ENCODE measurements around the gene ZBTB39. TPM values are rescaled to one million over a fixed set of nuclear protein-coding genes. Genes with fewer than 3 reads are reported as not detected.
"Not testable (repeated sequence)": the region's sequence is repeated elsewhere in the genome, so short reads cannot be mapped to it uniquely, and the experiment has no call there.

The ZBTB39 gene
- total RNA-seq, 1 donor from 2014 or later: 7.5 TPM

DNA sequence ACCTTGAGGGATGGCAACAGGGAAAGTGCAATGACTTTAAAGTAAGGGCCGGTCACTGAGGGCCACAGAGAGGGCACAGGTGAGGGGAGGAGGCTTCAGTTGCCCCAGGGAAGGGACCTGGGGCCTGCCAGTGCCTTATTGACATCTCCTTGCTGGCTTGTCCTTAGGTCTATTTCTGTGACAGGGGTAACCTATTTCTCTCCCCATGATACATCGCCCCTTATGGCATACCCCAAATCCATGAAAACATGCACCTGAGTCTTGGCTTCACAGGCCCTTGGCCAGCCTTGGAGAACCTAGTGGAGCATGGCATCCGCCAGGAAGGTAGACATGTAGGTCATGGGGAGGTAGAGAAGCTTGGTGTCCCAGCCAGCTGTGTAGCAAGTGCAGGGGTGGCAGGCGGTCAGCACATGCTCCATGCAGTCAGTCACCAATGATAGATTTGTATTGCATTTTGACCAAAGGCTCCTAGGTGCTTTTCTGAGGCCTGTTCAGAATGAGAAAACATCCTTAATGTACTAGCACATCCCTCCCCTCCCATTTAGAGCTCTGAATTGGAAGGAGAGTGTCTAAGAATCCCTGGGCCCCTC is 25.3 kb downstream of the ZBTB39 start:
- DNase-seq (ENCODE audit: low spot score): no peak

DNA sequence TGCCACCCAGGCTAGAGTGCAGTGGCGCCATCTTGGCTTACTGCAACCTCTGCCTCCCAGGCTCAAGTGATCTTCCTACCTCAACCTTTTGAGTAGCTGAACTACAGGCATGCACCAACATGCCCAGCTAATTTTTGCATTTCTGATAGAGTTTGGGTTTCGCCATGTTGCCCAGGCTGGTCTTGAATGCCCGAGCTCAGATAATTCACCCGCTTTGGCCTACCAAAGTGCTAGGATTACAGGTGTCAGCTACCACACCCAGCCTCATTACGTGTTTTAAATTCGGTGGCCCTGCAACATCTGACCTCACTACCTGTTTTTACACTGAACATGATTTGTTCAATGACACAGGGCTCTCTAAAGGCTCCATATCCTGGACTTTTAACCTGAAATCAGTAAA is 26.1 kb downstream of the ZBTB39 start:
- no peak for DNase-seq (ENCODE audit: low spot score)

DNA sequence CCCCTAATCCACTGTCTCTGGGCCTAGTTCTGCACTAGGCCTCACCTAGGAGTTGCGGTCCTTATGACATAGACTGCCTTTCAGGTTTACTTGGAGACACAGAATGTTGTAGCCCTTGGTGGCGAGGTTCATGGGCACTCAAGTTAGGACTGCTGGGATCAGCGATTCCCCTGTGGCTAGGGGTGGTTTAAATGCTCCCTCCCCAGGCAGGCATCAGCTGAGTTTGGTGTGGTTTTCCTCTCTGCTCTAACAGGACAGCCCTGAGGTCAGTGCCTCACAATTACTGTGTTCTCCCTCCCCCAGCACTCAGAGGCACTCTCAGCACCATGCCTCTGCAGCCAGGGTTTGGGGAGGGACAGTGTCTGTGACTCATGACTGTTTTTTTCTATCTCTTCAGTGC is 26.7 kb downstream of the ZBTB39 start:
- no peak for DNase-seq (ENCODE audit: low spot score)

DNA sequence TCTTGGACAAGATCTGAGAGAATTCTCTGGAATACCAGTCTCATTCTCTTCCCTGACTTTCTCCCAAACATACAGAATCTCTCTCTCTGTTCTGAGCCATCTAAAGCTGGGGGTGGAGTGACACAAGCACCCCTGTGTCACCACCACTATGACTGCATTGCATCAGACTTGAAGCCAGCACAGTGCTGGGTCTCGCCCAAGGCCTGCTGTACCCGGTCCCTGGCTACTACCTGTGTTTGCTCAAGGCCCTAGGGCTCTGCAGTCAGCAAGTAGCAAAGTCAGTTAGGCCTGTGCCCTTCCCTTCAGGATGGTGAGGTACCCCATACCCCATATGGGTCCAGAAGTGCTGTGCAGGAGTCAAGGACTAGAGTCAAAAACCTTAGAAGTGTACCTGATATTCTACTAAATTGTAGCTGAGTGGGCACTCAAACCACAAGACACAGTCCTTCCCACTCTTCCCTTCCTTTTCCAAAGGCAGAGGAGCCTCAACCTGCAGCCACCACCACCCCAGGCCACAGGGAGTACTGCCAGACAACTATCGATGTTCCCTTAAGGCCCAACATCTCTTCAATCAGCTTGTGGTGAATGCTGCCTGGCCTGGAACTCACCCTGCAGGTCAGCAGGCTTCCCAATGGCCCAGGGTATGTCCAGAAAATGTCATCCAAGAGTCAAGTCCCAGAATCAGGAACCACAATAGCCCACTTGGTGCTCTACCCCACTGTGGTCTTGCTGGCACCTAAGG is 27.8 kb downstream of the ZBTB39 start:
- no peak for DNase-seq (ENCODE audit: low spot score)

DNA sequence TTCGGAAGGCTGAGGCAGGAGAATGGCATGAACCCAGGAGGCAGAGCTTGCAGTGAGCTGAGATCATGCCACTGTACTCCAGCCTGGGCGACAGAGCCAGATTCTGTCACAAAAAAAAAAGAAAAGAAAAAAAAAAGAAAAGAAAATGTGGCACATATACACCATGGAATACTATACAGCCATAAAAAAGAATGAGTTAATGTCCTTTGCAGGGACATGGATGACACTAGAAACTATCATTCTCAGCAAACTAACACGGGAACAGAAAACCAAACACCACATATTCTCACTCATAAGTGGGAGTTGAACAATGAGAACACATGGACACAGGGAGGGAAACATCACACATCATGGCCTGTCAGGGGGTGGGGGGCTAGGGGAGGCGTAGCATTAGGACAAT is 29.0 kb downstream of the ZBTB39 start:
- not testable (repeated sequence) for DNase-seq (ENCODE audit: low spot score)

DNA sequence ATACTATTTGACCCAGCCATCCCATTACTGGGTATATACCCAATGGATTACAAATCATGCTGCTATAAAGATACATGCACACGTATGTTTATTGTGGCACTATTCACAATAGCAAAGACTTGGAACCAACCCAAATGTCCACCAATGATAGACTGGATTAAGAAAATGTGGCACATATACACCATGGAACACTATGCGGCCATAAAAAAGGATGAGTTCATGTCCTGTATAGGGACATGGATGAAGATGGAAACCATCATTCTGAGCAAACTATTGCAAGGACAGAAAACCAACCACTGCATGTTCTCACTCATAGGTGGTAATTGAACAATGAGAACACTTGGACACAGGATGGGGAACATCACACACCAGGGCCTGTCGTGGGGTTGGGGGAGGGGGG is 32.1 kb downstream of the ZBTB39 start:
- not testable (repeated sequence) for DNase-seq (ENCODE audit: low spot score)

DNA sequence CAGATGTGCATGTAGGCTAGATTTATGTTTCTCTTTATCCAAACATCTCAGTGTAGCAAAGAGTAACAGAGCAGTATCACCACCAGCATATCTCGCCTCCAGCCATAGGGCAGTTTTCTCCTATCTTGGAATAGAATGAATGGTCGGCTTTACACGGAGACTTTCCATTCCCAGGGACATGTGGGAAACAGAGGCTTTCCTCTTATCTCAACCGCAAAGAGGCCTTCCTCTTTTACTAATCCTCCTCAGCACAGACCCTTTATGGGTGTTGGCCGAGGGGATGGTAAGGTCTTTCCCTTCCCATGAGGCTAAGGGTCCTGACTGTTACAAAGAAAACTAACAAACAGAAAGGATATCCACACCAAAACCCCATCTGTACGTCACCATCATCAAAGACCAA is 37.4 kb downstream of the ZBTB39 start:
- not testable (repeated sequence) for DNase-seq (ENCODE audit: low spot score)

DNA sequence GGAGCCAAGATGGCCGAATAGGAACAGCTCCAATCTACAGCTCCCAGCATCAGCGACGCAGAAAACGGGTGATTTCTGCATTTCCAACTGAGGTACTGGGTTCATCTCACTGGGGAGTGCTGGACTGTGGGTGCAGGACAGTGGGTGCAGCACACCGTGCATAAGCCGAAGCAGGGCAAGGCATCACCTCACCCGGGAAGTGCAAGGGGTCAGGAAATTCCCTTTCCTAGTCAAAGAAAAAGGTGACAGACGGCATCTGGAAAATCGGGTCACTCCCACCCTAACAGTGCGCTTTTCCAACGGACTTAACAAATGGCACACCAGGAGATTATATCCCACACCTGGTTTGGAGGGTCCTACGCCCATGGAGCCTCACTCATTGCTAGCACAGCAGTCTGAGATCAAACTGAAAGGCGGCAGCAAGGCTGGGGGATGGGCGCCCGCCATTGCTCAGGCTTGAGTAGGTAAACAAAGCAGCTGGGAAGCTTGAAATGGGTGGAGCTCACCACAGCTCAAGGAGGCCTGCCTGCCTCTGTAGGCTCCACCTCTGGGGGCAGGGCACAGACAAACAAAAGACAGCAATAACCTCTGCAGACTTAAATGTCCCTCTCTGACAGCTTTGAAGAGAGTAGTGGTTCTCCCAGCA is 40.2 kb downstream of the ZBTB39 start:
- DNase-seq (ENCODE audit: low spot score): not testable (repeated sequence)

DNA sequence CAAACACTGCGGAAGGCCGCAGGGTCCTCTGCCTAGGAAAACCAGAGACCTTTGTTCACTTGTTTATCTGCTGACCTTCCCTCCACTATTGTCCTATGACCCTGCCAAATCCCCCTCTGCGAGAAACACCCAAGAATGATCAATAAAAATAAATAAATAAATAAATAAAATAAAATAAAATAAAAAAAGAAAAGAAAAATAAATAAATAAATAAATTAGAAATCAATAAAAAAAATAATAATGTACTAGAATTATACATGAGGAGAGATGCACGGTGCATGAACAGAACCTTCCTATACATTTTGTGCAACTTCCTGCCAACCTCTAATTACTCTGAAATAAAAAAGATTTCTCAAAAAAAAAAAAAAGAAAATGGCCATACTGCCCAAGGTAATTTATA is 41.2 kb downstream of the ZBTB39 start:
- DNase-seq (ENCODE audit: low spot score): not testable (repeated sequence)

DNA sequence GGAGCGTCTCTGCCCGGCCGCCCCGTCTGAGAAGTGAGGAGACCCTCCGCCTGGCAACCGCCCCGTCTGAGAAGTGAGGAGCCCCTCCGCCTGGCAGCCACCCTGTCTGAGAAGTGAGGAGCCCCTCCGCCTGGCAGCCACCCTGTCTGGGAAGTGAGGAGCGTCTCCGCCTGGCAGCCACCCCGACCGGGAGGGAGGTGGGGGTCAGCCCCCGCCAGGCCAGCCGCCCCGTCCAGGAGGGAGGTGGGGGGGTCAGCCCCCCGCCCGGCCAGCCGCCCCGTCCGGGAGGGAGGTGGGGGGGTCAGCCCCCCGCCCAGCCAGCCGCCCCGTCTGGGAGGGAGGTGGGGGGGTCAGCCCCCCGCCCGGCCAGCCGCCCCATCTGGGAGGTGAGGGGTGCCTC is 42.8 kb downstream of the ZBTB39 start:
- DNase-seq (ENCODE audit: low spot score): not testable (repeated sequence)

DNA sequence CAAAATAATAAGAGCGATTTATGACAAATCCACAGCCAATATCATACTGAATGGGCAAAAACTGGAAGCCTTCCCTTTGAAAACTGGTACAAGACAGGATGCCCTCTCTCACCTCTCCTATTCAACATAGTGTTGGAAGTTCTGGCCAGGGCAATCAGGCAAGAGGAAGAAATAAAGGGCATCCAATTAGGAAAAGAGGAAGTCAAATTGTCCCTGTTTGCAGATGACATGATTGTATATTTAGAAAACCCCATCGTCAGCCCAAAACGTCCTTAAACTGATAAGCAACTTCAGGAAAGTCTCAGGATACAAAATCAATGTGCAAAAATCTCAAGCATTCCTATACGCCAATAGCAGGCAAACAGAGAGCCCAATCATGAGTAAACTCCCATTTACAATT is 44.1 kb downstream of the ZBTB39 start:
- DNase-seq (ENCODE audit: low spot score): not testable (repeated sequence)

DNA sequence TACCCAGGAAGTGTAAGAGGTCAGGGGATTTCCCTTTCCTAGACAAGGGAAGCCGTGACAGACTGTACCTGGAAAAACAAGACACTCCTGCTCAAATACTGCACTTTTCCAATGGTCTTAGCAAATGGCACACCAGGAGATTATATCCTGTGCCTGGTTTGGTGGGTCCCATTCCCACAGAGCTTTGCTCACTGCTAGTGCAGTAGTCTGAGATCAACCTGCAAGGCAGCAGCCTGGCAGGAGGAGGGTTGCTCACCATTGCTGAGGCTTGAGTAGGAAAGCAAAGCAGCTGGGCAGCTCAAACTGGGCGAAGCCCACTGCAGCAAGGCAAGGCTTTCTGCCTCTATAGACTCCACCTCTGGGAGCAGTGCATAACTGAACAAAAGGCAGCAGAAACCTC is 47.9 kb downstream of the ZBTB39 start:
- DNase-seq (ENCODE audit: low spot score): no peak

DNA sequence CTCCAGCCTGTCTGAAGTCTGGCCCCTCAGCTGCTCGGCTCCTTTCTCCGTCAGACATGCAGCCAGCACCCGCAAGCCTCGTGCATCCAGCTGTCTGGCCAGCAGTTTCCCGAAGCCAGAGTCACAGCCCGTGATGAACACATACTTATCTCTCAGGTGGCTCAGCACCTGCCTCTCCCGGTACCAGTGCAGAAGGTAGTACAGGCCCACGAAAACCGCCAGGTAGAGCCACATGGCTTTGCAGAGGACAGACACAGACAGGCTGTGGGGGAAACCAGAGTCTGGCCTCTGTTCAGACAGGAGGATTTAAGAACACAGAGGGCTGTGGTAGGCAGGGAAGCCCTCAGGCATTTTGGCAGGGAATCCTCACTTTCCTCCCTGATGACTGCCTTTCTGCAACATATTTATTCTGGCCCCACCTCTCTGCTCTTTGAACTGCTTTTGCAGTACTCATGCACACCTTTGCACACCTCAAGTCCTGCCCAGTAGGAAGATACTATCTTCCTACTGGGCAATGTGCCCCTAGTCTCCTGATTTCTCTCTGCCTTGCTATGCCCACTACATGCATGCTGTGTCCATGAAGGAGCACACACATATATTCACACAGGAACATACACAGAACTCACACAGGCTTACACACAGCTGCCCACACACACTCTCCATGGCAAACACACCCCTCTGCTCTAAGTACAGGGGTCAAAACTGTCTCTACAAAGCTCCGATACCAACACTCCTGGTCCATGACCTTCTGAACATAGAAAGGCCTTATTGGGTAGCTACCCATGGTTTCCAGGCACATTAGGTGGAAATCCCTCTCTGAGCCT is 48.9 kb downstream of the ZBTB39 start, which contains the start of gene RDH16:
Gene RDH16, minus strand, starts transcription at position 380 of the 824 bp plus-strand sequence. Its CDS starts 146 bp downstream, at position 234.
- no peak for DNase-seq (ENCODE audit: low spot score)

DNA sequence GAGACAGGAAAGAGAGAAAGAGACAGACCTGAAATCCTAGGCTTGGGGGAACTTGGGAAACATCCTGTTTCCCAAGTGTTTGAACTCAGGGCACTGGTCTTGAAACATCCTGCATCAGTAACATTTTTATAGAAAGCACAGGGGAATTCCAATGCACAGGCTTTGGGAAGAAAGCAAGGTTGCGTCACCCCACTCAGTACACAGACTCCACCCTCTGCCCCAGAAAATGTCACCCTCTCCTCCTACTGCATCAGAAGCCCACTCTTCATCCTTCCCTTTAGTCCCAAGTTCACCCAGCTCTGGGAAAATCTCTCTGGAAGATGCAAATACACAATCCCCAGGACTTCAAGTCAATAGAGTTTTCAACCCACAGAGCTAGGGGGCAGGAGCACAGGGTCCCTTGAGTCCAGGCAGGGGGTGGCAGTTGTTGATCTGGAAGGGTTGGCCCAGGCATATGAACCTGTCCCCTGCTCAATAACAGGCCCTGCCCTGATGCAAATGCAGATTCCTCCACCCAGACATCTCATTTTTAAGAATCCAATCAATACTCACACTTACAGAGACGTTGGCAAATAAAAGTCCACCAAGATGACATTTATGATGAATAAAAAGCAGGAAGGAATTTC is 50.6 kb downstream of the ZBTB39 start:
- no peak for DNase-seq (ENCODE audit: low spot score)

DNA sequence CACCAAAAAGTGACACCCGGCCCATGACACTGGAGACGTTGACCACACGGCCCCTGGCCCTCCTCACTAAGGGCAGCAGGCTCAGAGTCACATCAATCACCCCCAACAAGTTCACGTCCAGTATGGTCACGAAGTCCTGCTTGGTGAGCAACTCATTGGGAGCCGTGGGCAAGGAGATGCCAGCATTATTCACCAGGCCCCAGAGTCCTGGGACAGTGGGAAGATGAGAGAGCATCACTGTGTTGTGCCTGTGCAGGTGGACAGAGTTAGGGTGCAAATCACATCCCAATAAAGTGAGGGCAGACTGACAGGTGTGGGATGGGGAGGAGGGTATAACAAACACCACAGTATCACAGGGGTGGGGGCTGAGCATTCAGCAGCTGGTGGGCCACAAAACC is 51.4 kb downstream of the ZBTB39 start:
- no peak for DNase-seq (ENCODE audit: low spot score)

DNA sequence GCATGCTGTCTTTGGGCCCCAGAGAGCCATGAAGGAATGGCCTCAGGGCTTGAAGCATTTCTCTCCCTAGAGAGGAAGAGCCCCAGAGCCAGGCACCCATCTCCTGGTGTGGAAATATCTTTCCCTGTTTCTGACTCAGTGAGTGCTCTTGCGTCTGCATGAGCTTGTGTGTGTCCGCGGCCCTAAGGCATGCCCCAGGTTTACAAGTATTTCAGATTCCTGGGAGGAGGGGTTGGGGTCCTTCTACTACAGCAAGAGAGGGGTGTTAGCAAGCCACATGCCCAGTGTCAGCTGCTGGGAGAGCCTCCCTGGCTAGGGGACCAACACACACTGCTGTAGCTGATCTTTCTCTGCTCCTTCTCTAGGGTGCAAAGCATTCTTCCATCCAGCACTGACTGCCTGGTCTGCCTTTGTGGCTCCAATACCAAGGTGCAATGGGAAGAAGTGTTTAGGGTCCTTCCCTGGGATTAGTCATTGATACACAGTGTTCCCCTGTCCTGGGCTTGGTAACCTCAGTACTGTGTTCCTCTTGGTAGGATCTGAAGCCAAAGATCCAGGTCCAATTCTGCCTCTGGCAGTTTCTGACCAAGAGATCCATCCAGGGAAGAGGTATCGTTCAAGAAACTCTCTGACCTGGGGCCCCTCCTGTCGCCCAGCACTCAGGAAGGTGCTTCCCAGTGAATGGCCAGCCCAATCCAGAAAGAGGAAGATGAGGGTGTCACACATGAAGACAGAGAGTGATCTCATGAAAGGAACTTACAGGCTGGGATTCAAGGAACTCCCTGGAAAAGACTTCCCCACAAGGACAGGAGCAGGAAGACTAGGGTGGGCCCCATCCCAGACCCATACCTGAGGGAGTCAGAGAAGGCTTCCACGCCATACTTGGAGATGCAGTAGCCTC is 52.0 kb downstream of the ZBTB39 start:
- no peak for DNase-seq (ENCODE audit: low spot score)

DNA sequence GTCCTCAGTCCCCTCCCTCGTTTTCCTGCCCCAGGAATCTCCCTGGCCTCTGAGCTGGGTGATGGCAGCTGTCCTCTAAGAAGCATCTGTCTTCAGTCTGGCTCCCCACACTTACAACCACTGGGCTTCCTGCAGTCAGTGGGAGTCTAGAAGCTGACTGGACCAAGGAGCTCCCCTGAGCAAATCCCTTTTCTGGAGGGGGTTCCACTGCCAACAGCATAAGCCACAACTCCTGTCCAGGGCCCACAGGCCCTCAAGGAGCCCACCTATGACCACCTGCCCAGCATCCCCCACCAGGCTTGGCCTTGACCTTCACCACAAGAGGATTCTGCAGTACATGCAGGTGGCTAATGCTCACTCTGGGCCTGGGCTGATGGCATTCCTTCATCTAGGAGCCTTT is 53.0 kb downstream of the ZBTB39 start:
- DNase-seq (ENCODE audit: low spot score): no peak

DNA sequence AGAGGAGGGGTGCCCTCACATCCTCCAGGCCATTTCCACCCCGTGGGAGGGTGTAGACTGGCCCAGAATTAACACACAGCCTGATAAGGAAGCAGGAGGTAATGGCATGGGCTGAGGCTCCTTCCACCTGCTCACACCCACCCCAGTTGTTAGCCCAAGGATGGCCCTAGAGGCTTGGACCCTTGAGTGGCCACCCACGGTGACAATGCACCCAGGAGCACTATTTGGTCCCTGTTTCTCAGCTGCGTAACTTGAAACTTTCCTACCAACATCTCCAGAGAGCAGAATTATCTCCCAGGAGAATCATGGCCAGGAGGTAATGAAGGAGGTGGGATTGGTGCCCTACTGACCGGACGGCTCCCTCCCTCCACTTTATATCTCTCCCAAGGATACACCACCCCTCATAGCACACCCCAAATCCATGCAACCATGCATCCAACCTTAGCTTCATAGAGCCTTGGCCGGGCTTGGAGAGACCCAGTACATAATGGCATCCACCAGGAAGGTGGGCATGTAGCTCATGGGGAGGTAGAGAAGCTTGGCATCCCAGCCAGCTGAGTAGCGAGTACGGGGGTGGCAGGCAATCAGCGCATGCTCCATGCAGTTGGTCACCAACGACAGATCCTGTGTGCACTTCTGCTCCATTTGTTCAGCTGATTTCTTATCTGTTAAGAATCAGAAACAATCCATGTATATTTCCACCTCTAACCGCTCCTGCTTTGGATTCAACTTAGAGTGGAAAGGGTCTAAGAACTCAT is 54.6 kb downstream of the ZBTB39 start:
- DNase-seq (ENCODE audit: low spot score): no peak

DNA sequence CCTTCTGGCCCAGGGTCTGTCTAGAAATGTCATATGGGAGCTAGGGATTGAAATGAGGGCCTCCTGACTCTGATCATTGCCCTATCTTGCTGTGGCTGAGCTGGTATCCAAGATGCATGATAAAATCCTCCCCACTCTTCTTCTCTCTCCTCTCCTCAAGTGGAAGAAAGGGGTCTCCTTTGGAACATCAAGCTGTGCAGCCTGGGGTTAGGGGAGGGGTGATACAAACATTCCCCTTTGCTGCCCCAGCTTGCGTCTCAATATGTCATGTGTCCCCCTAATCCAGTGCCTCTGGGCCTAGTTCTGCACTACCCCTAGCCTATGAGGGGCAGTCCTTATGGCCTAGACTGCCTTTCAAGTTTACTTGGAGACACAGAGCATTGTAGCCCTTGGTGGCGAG is 57.5 kb downstream of the ZBTB39 start:
- no peak for DNase-seq (ENCODE audit: low spot score)

Data from ureter (tissue), 1 donor.